Cortex of kidney (tissue), 1 donor: ENCODE data around the gene TNNT3.

ENCODE experiments used
- DNase-seq: peaks from one replicate; lab custom pipeline; 2025; lab: John Stamatoyannopoulos, UW

Gene TNNT3

DNA sequence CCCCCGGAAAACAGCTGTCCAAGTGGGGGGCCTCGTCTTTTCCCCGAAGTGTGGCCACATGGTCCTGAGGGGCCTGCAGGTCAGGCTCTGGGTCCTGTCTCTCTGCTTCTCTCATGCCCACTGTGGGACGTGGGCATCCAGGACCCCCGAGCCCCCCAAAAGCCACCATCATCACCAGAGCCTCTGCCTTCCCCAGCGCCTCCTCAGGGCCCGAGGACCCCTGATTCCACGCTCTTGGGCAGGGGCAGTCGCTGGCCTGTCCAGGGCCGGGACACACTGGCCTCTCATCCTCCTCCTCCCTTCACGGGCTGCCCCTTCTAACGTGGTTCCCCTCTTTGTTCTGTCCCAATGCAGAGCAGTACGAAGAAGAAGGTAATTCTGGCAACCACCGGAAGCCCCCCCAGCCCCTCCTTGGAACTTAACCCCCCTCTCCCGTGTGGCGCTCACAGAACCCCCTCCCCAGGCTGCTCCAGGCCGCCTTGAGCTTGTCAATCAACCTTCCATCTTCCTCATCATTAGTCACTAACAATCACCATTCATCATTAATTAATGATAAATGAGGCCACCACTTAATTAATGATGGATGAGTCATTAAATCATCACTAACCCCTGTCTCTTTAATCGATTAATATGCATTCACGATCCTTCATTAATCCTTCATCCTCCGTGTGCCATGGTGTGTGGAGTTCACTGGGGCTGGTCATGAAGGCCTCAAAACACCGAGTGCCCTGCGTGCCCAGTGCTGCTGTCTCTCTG lies 3.9 kb downstream of the TNNT3 start:
- DNase-seq, result no peak

DNA sequence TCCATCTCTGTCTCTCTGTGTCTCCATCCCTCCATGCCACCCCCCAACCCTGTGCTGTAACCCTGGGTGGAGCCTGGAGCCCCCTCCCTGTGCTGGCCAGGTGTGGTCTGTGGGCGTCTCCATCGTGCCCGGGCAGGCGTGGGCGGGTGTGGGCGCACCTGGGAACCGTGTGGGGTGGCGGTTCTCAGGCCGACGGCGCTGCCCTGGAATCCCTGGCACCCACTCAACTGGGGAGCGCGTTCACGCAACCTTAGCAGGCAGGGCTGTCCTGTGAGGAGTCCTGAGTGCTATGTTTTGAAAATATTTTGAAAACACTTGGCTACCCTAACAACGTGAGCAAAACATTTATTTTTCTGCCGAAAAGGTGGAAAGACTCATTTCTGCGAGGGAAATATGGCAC lies 4.7 kb downstream of the TNNT3 start:
- no peak for DNase-seq

DNA sequence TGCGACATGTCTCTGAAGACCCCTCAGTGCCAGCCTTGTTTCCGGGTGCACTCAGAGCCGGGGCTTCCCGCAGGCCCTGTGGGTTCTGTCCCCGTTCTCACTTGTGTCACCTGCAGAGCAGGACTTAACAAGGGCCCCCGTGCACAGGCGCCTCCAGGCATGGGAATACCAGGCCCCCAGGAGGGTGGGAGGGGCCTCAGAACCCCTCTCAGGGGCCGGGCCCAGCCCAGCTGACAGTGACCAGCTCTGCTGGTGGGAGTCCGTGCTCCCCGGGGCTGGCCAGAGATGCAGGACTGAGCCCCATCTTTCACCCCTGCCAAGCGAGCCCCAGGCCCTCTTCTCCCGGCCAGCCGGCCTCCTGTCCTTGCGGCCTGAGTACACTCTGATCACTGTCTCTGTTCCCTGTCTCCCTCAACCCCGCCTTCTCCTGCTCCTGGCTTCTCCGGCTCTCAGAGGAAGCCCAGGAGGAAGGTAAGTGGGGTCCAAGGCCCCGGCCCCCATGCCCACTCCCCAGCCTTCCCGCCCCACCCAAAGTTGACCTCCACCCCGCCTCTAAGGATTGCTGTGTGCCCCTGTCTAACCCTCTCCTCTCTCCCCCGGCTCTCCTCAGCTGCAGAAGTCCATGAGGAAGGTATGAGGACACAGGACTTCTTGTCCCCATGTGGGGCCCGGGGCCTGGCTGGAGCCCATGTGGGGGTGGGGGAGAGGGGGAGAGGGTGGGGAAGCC lies 5.3 kb downstream of the TNNT3 start:
- no peak for DNase-seq

DNA sequence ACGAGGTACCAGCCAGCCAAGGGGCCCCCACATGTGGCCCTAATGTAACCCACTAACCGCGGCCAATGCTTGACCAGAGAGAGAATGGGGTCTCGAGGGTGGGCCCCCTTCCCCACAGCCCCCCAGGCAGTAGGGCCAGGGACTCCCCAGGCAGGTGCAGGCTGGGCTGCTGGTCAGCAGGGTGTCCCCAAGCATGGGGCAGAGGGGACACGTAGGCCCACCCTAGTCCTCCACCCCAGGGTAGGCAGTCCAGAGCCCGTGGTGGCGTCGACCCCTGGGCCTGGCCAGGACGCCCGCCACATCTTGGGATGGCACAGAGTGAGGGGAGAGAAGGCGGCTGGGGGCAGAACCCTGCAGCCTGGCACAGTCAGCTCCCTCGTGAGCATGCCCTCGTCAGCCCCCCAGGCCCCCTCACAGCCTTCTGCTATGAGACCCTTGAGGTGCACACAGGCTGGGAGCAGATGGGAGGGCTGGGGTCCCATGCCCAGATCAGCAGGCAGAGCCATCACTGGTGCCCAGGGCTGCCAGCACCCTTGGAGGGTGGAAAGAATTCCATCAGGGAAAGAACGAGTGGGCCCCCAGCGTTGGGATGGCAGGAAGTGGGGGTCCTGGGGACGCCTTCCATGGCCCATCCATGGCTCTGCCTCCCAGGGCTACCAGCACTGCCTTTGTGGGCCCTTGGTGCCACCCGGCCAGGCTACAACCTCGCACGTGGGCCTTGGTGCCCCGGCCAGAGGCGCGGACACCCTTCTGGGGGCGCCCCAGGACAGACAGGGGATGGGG lies 6.1 kb downstream of the TNNT3 start:
- DNase-seq, result no peak

DNA sequence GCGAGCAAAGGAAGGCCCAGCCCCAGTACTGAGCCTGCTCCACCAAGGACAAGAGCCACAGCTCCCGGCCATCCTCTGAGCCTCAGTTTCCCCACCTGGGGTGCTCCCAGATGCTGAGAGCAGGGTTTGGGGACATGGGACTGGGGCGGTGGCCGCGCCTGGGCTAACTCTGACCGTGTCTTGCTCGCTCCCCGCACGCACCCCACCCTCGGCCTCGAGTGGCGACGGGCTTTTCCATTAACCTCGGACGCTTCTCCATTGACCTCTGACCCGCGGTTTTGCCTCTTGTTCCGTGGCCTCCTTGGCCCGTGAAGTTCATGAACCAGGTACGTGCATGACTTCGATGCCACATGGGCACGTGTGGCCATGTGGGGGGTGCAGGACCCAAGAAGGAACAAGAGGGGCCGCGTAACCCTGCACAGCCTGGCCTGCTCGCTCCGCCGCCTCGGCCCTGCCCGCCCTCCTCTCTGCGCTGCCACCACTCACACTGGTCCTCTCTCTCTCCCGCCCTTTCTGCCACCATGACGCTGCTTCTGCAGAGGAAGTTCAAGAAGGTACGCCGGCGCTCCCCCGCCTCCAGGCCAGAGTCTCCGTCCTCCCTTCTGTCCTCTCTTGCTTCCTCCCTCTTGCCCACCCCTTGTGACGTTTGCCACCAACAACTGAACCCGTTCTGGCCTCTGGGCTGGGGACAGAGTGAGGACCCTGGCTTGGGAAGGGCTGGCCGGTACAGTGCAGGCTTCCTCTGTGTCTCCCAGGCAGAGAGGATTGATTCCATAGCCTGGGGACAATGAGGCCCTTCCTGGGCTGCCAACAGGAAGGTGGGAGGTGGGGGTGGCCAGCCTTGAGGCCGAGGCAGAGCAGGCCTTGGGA lies 6.9 kb downstream of the TNNT3 start:
- DNase-seq, result no peak

DNA sequence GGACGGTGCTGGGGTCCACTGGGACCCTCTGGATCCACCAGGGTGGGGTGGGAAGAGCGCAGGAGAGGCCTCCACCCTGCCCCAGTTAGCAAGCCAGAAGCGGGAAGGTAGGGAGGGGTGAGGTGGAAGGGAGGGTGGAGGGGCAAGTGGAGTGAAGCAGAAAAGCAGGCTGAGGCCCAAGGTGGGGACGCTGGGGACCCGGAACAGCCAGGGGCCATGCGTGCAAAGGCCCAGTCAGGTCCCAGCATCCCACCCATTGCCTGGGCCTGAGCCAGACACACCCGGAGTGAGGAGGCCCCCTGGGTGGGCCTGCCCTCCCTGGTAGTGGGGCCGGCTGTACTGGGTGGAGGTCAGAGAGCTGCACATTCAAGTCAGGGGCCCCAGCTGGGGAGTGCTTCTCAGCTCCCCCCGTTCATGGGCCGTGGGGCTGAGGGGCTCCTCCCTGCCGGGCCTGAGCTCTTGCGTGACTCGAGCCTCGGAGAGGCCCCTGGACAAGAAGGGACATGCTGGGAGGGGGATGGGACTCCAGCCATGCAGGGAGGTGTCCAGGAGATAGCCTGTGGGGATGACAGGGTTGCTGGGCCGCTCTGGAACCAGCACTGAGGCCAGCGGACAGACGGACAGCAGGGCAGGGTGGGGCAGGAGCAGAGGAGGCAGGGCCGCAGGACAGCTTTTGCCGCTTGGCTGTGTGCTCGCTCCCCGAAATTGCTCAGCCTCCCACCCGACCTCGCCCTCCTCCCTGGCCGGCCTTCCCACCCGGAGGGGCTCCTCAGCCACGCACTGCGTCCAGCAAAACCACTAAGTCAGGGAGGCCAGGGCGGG lies 7.7 kb downstream of the TNNT3 start:
- no peak for DNase-seq

DNA sequence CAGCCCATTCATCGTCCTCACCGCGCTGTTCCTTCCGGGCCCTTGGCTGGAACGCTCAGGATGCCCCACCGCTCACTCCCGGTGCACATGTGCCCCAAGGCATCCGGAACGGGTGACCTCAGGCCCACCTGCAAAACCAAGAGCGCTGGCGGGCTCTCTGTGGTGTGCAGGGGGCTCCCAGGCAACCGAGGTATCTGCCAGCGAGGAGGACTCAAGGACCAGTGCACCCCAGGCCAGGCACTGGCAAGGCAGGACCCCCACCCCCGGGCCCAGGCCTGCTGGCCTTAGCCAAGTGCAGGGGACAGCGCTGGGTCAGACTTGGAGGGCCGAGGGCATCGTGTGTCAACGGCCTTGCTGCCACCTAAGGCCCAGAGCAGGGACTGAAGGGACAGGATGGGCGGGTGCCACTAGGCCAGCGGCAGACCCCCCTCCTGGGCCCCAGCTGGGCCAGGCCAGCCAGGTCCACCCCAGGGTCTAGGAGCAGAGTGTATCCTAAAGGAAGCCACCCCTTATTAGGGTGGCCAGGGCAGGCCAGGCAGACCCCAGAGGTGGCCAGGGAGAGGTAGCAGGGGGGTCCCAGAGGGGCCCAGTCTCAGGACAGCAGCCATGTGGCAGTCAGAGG lies 8.5 kb downstream of the TNNT3 start:
- no peak for DNase-seq

DNA sequence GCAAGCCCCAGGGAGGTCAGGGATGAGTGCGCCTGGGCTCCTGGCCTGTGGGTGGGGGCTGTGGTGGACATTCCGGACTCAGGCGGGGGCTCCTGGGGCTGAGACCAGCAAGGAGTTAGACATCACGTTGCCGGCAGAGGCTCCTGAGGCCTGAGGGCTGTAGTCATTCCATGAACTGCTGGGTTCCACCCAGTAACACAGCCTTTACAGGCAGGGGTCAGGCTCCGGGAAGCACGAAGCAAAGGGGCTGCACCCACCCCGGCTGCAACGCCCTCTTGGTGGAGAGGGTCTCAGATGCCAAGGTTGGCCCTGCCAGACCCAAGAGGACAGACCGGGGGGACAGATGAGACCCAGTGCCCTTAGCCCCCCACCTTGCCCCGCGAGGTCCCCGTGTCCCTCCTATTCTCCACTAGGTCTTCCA lies 9.0 kb downstream of the TNNT3 start:
- no peak for DNase-seq

DNA sequence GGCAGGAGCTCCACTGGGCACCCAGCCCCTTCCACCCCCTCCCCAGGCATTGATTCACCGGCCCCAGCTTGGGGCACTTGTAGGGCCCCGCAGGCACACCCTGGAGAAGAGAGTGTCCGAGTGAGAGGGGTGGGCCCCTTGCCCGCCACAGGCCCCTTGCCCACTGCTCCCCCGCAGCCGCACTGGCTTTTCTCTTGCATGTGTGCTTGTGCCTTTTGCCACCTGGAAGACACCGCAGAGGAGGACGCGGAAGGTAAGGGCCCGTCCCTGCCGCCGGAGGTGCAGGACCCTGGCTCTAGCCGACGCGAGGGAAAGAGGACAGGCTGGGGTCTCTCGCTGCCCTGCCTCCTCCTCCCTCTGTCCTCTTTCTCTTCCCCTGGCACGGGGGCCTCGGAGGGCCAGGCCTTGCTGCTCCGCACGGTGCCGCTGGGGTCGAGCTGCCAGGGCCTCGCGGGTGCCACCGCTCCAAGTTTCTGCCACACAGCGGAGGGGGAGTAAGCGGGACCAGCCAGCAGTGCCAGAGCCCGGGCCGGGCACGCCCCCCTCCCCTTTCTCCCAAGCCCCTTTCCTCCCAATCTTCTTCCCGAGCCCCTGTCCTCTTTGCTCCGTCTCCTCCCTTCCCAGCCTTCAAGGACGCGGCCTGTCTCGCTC lies 9.5 kb downstream of the TNNT3 start:
- no peak for DNase-seq

DNA sequence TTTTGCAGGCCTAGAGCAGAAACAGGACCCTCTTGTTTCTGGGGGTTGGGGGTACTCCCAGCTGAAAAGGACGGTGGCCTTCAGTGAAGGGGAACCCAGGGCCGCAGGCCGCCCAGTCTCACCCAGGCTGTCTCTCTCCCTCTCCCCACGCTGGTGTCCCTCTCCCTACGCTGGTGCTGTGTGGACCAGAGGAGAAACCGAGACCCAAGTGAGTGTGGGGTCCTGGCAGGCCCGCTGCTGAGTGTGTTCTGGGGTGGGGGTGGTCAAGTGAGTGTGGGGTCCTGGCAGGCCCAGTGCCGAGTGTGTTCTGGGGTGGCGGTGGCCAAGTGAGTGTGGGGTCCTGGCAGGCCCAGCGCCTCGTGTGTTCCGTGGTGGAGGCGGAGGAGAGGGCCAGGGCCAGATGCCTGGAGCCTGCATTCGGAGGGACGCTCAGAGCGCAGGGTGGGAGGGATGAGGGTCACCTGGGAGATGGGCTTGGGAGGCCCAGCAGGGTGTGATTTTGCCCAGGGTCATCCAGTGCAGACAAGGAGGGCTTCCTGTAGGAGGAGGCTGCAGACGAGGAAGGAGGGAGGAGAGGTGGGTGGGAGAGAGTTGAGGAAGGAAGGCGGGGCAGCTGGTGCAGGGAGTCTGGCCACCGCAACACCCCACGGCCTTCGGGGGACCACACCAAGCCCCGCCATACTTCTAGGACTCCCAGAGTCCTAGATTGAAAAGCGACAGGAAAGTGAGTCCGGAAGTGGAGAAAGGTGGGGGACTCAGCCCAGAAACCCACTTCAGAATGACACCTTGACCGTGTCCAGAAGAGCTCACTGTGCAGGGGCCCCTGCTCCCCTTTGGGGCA lies 10.3 kb downstream of the TNNT3 start:
- no peak for DNase-seq

DNA sequence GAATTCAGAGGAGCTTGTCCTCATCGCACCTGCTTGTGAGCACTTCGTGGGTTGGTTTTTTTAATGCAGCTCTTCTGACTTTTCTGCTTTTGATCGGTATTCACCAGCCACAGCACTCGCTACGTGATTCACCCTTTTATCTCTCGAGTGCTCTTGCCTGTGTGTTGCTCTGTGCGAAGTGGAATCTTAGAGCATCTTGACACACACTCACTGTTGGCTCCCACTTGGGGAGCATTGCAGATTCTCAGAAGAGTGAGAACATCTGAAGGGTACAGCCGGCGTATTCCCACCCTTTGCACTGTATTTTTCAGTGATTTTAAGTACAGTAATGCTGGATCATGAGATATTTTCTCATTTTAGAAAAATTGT lies 10.9 kb downstream of the TNNT3 start:
- DNase-seq, result no peak

DNA sequence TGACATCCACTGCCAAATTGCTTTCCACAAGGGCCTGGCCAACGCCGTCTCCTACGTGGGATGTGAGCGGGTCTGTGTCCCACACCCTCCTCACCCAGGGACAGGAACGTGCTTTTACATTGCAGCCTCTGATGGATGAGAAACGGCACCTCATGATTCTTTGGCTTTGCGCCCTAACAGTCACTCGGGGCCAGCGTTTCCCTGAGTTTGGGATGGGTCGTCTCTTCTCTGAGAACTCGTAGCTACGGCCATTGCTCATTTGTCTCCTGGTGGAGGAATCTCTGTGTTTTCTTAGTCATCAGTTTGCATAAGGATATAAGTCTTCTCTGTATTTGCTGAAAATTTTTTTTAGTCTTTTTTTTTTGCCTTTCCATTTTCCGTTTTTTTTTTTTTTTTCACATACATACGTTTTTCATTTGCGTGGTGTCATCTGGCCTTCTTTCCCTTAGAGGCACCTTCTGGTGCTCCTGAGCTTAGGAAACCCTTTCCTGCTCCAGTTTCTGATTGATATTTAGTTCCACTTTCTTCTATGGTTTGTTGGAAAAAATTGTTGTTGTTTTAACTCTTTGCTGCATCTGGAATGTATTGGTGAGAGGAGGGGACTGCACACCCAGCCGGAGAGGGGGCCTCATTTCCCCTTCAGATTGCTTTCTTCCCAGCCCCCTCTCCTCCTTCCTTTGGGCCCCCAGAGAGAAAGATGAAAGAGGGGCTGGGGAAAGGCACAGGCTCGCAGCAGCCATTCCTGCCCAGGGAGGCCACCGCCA lies 12.0 kb downstream of the TNNT3 start:
- DNase-seq, result no peak

DNA sequence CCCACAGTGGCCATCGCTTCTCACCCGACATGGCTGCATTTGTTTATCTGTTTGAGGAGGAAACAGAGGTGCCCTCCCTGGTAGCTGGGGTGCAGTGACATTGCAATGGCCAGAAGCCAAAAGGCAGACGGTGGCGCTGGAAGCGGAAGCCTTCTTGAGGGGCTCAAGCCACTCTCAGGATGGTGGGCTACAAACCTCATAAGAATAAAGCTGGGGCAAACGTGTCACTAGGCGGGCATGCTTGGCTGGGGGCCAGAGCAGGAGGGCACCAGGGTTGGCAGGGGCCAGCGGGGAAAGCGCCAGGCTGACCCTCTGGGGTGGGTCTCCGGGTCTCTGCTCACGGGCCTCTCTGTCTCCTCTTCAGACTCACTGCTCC lies 12.6 kb downstream of the TNNT3 start:
- no peak for DNase-seq

DNA sequence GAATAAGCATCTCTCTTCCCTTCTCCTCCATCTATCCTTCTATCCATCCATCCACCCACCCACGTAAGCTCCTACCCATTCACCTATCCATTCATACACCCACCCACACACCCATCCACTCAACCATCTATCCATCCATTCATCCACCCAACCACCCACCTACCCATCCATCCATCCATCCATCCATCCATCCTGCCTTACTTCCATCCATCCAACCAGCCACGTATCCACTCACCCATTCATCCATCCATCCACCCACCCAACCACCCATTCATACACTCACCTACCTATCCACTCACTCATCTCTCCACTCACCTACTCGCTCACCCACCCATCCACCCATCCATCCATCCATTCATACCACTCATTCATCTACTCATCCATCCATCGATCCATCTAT lies 13.2 kb downstream of the TNNT3 start:
- DNase-seq, result no peak

DNA sequence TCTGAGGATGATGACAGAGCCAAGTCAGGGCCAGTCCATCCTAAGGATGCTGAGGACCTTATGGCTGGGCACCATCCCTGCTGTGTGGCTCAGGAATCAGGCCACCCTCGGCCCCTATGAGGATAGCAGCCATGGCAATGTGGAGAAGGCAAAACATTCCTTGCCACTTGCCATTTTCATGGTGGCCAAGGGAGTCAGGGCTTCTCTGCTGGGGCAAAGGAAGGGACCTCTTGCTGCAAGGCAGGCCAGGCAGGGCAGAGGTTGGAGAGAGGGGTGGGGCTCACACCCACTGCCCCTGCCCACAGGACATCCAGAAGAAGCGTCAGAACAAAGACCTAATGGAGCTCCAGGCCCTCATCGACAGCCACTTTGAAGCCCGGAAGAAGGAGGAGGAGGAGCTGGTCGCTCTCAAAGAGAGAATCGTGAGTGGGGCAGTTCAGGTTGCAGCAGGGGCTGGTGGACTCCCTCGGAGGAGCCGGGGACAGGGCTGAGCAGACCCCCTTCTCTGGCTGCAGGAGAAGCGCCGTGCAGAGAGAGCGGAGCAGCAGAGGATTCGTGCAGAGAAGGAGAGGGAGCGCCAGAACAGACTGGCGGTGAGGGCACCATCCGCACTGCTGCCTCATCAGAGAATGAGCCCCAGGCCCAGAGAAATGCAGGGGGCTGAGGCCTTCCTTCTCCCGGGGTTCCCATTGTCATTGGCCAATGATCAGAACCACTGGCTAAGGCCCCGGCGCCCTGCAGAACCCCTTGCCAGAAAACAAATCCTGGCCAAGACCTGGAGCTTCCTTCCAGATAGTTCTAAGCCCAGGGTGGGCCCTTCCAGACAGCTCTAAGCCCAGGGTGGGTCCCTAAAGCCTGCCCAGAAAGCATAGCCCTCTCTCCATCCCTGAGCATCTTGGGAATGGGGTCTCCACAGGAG lies 14.2 kb downstream of the TNNT3 start:
- DNase-seq, result no peak

DNA sequence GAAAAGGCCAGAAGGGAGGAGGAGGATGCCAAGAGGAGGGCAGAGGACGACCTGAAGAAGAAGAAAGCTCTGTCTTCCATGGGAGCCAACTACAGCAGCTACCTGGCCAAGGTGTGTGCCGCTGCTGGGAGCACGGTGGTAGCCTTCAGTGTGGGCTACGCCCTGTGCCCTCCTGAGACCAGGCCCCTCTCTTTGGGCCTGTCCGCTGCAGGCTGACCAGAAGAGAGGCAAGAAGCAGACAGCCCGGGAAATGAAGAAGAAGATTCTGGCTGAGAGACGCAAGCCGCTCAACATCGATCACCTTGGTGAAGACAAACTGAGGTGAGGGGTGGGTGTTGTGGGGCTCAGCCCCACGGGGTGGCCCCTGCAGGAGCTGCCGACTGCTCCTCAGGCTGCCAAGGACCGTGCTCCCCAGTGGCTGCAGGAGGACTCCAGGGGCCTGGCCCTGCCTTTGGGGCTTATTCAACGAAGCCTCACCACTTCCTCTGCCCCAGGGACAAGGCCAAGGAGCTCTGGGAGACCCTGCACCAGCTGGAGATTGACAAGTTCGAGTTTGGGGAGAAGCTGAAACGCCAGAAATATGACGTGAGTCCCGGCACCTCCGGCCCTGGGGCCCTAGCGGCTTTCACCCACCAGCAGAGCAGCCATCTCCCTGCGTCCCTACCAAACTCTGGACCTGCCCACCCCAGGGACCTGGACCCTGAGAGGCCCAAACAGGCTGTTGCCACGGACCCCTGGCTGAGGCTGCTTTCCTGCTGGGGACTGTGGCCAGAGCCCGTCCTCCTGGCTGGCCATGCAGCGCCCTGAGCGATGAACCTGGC lies 15.0 kb downstream of the TNNT3 start:
- DNase-seq, result no peak
